GM21526 (cell line): Measurements from ENCODE around the gene IFIT1.
"Not testable (repeated sequence)": the region's sequence is repeated elsewhere in the genome, so short reads cannot be mapped to it uniquely, and the experiment has no call there.

Source experiments
- ATAC-seq: cut with Tn5 transposase; IDR thresholded peaks from one replicate; pipeline ENCODE4 v1.9.1; 2021; ENCODE audit warnings: moderate library complexity; ENCODE audit not compliant: unreplicated experiment, low FRiP score

The IFIT1 gene

GRCh38 chr10:89393898-89394297 is 1.5 kb downstream of the IFIT1 start:
- ATAC-seq = no peak

GRCh38 chr10:89395141-89395540 is 2.7 kb downstream of the IFIT1 start:
- no peak for ATAC-seq

- no peak for ATAC-seq
These were observed 5.8 kb downstream of the IFIT1 start for GRCh38 chr10:89398003-89398749.

- ATAC-seq = no peak
These were observed 7.5 kb downstream of the IFIT1 start for GRCh38 chr10:89399956-89400355.

- ATAC-seq = no peak
These were observed 10.6 kb downstream of the IFIT1 start for GRCh38 chr10:89403043-89403442.

- ATAC-seq = no peak
These were observed 12.0 kb downstream of the IFIT1 start for GRCh38 chr10:89404104-89405047.

GRCh38 chr10:89406178-89406577 is 13.8 kb downstream of the IFIT1 start:
- not testable (repeated sequence) for ATAC-seq

GRCh38 chr10:89407792-89408191 is 15.4 kb downstream of the IFIT1 start:
- not testable (repeated sequence) for ATAC-seq

- not testable (repeated sequence) for ATAC-seq
These were observed 16.9 kb downstream of the IFIT1 start for GRCh38 chr10:89409282-89409681.

- not testable (repeated sequence) for ATAC-seq
These were observed 18.1 kb downstream of the IFIT1 start for GRCh38 chr10:89410551-89410950.

- not testable (repeated sequence) for ATAC-seq
These were observed 18.7 kb downstream of the IFIT1 start for GRCh38 chr10:89411135-89411534.

GRCh38 chr10:89412276-89412675 is 19.9 kb downstream of the IFIT1 start:
- not testable (repeated sequence) for ATAC-seq

- ATAC-seq = no peak
These were observed 21.0 kb downstream of the IFIT1 start for GRCh38 chr10:89413398-89413912.

GRCh38 chr10:89414146-89414878 is 21.9 kb downstream of the IFIT1 start, which contains the start of gene IFIT5:
Gene IFIT5 (plus strand): TSS chr10:89414568. CDS start chr10:89414799, 231 bp downstream.
- ATAC-seq = peak; percentile 76

- peak; percentile 33 for ATAC-seq
These were observed 22.7 kb downstream of the IFIT1 start for GRCh38 chr10:89414879-89415821.

GRCh38 chr10:89416465-89416864 is 24.0 kb downstream of the IFIT1 start:
- ATAC-seq = no peak

- ATAC-seq = no peak
These were observed 27.1 kb downstream of the IFIT1 start for GRCh38 chr10:89419548-89419947.

- ATAC-seq = no peak
These were observed 28.6 kb downstream of the IFIT1 start for GRCh38 chr10:89421018-89421476.

GRCh38 chr10:89425000-89425399 is 32.6 kb downstream of the IFIT1 start:
- ATAC-seq = no peak
